CD4-positive, alpha-beta T cell treated with Interleukin-10 for 1 hour (primary cell): Measurements from ENCODE around the gene KRT80.

Experiments used
- DNase-seq: peaks from one replicate; pipeline ENCODE4 v3.0.0-alpha.2; 2020

Gene KRT80

DNA sequence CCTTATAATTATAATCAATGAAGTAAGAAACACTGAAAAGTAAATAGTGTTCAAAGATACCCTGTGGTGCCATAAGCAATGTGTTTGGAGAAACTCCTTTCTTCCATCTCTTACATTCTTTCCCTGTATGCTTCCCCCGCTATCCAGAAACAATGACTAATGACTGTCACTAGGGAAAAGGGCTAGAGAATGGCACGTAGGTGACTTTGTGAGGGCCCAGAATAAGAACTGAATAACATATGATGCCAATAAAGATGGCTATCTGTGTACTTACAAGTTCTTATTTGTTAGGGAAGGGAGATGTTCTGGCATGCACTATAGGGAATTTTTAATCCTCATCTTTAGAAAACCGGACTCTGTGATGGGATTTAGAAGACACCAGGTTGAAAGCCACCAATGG lies 36.6 kb upstream of the KRT80 start:
- DNase-seq: no peak

GRCh38 chr12:52227606-52228166 lies 35.9 kb upstream of the KRT80 start:
- DNase-seq: no peak

DNA sequence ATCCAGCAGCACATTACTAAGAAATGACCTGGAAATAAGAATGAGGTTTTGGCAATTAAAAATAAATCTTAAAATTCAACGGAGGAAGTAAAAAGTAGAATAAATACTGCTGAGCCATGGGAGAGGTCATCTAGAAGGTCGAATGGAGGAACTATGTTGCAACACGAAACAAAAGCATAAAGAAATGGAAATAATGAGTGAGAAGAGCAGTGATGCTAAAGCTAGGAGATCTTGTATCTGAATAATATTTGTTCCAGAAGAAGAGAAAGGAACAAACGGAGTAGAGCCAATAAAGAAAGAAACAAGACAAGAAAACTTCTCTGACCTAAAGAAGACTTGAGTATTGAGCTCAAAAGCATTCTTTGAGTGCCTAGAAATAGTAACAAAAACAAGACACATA lies 34.6 kb upstream of the KRT80 start:
- no peak for DNase-seq

GRCh38 chr12:52225752-52226151 lies 33.9 kb upstream of the KRT80 start:
- no peak for DNase-seq

GRCh38 chr12:52224151-52224550 lies 32.3 kb upstream of the KRT80 start:
- no peak for DNase-seq

DNA sequence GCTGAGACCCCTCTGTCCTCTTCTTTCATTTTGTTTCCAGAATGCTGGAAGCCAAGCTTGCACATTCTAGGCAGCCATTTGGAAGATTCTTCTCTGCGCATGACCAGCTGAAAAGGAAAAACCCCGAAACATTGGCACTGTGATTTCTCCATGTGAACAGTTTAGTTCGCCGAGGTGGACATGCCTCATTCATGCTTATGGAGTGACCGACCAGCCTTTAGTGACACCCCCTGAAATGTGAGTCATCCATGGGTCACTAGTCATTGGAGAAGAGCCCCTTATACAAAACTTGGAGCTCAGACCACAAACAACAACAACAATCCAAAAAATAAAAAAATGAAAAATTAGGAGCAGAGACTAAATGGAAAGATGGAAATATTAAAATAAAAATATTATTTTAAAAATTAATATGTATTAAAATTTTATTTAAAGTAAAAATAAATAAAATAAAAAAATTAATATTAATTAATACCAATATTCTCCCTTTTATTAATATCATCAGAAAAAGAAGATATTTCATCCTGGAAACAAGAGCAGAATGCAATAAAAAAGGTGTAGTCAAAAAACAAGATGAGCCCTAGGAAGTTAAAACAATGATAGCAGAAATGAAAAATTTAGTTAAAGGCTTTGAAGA lies 31.7 kb upstream of the KRT80 start:
- no peak for DNase-seq

DNA sequence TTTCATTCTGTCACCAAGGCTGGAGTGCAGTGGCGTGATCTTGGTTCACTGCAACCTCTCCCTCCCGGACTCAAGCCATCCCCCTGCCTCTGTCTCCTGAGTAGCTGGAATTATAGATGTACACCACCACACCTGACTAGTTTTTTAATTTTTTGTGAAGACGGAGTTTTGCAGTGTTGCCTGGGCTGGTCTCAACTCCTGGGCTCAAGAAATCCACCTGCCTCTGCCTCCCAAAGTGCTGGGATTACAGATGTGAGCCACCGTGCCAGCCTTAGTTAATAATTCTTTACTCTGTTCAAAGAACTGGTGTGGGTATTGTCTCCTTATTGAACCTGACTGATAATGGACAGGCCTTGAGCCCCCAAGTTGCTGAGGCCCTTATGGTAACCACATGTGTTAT lies 30.9 kb upstream of the KRT80 start:
- no peak for DNase-seq

GRCh38 chr12:52221912-52222457 lies 30.2 kb upstream of the KRT80 start:
- peak; percentile 26 for DNase-seq

GRCh38 chr12:52221070-52221781 lies 29.4 kb upstream of the KRT80 start:
- DNase-seq: no peak

GRCh38 chr12:52220477-52220876 lies 28.7 kb upstream of the KRT80 start:
- no peak for DNase-seq

DNA sequence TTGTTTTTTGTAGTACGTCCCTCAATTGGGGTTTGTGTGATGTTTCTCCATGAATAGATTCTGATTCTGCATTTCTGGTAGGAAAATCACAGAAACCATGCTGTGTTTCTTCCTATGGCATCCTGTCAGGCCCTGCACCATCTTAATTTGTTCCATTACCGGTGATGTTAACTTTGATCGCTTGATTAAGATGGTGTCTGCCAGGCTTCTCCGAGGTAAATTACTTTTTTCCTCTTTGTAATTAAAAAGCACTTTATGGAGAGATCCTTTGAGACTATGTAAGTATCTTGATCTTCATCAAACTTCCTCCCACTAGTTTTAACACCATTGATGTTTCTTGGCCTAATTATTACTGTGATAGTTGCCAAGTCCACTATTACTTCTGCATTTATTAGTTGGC lies 26.2 kb upstream of the KRT80 start:
- no peak for DNase-seq

GRCh38 chr12:52217223-52217622 lies 25.4 kb upstream of the KRT80 start:
- no peak for DNase-seq

- DNase-seq: no peak
Observed at GRCh38 chr12:52216807-52217206, 25.0 kb upstream of the KRT80 start.

DNA sequence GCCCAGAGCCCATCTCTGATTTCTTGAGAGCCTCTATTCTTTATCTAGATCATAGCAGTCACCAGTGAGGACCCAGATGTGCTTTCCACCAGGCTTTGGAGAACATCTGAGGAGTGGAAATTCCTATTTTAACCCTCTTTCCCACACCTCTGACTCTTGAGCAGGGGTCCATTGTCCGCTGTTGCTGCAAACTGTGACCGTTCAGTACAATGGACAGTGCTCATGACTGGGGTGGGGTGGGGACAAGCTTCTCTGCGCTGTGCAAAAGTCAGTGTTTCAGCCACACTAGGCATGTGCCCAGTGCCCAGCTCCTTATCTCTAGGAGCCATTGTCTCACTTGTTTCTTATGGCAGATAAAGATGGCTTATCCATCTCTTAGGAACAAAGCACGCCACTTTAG lies 24.3 kb upstream of the KRT80 start:
- DNase-seq: no peak

- no peak for DNase-seq
Observed at GRCh38 chr12:52215587-52216031, 23.8 kb upstream of the KRT80 start.

GRCh38 chr12:52214421-52214802 lies 22.6 kb upstream of the KRT80 start:
- no peak for DNase-seq

DNA sequence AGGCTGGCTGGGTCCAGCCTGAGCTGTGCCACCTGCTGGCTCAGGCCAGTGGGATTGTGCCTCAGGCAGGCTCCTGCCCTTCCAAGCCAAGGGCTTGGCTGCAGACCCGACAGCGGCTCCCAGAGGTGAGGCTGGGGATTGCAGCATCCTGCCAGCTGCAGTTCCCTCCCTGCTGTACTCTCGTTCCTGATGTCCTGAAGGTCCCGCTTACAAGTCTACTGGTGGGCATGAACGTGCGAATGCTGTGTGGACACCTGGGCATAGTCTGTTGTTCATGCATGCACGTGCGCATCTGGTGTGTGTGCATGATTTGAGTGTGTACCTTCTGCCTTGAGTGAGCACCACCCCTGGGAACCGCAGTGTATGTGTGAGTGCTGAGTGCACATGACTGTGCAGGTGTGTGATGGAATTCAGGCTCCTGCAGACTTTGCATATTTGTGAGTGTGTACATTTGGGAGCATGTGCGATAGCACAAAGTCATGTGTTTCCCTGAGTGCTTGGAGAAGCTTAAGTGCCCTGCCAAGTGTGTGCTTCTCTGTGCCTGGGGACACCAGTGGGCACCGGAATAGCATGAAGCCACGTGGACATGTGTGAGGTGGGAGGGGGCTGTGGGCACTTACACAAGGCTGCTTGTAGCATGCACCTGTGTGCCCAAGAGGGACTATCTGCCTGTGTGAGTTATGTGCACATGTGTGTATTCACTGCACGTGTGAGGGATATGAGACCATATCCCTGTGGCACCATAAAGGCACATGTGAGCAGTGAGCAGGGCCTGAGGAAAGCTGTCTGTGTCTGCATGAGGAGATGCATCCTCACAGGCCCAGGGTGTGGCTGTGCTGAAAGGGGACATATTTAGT lies 22.0 kb upstream of the KRT80 start:
- peak; percentile 44 for DNase-seq

- no peak for DNase-seq
Observed at GRCh38 chr12:52212701-52213563, 21.1 kb upstream of the KRT80 start.

DNA sequence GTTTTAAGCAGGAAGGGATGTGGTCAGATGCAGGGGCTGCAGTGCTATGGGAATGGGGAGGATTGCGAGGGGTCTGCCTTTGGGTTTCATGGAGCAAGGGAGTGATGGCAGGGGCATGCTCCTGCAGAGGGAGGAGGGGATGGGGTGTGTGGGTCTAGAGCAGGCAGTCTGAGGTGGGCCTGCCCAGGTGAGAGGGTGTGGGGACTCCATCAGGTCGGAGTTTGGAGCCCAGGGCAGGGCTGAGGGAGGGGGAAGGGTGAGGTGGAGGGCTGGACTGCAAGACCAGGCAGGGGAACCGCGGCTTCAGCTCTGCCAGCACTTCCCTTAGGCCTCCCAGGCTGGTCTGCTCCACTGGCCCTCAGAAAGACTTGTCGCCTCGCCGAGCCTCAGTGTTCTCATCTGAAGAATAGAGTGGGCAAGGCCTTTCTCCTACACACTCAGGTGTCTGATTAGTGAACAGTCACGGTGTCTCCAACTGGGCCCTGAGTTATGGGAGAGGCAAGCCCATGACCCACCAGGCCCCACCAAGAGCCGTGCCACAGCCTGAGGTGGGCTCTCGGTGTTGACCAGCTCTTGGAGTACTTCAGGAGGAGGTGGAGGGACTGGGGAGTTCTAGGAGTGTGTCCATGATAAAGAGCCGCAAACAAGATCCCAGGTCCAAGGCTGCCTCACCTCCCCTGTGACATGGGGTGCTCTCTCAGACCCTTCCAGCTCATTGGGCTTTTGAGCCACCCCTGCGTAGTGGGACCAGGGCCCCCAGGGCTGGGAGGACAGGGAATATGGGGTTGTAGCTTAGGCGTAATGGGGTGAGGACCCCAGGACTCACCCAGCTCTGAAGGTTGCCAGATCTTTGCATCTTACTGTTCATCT lies 20.1 kb upstream of the KRT80 start:
- no peak for DNase-seq

DNA sequence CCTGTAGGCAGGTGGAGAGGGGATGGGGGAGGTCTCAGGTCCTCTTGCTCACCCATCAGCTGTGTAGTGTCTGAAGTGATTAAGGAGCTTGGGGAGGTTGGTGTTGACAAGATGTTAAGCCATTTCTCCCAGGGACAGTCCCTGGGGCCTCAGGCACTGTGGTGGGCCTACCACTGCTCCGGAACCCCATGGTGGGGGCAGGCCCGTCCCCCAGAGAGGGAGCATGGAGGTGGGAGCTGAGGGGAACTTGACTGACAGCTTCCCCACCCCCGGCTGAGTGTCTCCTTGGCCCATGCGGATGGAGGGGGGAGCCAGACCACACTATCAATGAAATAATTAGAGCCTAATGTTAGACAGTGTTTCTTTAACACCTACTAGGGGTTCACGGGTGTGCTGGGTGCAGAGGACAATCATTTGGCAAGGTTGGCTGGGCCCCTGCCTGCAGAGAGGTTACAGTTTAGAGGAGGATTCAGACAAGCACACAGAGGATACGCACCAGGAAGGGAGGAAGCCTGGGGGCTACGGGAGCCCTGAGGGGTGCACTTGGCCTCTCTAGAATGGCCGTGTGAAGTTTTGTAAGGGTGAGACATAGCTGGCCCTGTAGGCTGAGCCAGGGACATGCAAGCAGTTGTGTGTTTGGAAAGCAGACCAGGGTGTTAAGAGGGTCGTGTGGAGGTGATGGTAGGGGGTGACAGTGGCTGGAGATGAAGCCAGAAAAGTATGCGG lies 19.3 kb upstream of the KRT80 start:
- no peak for DNase-seq
